Inflammatory macrophage treated with lipopolysaccharide for 1 hour (primary cell): ENCODE data around the gene HES7.
"Not testable (repeated sequence)": the region's sequence is repeated elsewhere in the genome, so short reads cannot be mapped to it uniquely, and the experiment has no call there.

Experiments used
- DNase-seq, 2 donors: peaks; one replicate each; pipeline ENCODE4 v3.0.0-alpha.2; 2020 to 2022

Gene HES7

DNA sequence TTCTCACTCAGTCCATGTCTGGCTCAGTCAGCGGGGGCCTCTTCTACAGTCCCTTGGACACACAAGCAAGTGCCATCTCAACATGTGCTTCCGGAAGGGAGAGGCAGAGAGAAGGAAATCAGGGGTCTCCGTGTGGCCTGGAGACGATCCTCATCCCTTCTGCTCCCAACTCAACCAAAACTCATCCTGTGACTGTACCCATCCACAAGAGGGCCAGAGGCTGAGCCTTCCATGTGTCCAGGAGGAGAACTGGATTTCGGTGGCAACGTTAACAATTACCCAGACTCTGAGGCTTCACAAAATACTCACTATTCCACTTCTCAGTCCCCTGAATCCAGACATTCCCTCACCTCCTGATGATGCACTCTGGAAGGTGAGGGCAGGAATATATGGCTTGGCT lies 28.5 kb downstream of the HES7 start:
- no peak for DNase-seq

DNA sequence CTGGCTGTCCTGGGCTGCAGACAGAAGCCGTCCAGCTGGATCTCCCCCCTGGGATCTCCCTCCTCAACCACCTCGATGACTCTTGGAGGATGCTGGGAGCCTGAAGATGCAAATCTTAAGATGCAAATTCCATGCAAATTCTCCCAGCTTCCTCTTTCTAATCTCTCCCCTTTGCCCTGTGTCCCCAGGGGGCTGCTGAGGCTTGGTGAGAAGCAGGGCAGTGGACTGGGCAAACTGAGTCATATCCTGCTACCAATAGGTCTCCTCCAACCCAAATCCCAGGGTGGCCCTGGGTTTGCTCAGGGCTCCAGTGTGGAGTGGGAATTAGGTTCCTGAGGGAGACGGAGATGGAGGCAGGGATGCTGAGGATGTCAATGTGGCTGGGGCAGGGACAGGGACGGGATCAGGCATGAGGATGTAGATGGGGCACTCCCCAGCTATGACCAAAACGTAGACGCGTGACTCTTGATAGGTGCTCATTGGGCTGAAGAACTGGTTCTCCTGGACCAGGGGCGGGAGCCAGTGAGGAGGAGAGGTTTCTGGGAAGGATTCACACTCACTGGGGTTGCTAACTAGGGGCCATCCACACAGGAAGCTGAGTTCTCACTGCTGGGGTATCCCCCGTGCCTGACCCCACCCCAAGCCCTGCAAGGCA lies 32.7 kb downstream of the HES7 start:
- peak; percentile 70 to 71 for DNase-seq

DNA sequence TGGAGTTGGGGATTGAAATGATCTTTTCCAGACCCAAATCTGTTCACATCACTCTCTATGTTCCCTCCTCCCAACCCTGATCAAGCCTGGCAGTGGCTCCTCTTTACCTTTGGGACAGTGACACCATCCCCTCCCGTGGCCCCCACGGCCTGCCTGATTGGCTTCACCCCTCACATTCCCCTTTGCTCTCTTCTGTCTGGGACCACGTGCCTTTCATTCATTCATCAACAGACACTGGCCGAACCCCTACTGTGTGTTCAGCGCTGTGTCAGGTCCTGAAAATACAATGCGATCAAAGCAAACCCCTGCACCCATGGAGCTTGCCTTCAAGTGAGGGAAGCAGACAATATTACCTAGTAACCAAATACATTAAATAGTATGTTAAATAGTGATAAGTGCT lies 34.2 kb downstream of the HES7 start:
- DNase-seq = no peak

DNA sequence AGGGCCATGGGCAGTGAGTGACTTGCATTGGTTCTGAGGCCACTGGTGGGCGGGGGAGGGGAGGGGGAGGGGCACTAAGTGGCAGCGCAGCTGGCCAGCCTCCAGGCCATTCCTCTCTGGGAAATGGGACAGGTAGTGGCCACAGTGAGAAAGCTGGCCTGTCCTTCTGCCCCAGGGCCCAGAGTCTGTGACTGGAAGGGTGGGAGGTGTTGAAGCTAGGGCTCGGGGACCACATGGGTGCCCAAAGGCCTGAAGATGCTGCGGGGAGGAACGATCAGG lies 36.0 kb downstream of the HES7 start:
- DNase-seq = no peak

DNA sequence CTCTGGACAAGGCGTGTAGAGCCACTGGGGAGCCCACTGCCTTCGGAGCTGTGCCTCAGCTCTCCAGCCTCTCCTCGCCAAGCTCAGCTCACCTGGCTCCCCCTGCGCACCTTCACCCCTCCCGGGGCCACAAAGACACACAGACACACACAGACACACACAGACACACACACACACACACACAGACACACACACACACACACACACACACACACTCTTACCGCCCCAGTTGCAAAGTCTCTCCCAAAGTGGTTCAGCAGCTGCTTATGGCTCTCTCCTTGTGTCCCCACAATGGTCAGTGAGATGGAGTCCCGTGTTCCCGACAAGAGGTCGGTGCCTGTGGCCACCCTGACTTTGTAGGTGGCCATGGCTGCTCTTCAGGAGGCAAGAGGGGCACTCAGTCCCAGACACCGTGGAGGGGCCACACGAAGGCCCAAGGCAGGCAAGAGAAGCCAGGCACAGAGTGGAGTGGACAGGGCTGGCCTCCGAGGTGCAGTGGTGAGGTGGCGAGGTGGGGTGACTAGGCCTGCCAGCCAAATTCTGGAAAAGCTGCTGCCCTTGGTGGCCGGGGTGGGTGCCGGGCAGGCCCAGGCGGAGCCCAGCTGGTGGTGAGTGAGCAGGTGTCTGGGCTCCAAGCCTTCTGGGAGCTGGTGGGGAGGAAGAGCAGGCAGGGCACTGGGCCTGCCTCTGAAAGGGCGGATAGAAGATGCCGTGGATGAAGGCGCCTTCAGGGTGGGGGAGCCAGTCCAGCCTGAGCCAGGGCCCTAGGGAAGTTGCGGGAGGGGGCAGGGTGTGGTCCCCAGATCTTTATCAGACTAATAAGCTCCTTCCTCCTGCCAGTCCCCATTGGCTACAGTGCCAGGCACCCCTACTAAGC lies 36.6 kb downstream of the HES7 start, which contains the start of gene ALOX12B:
TSS of gene ALOX12B (minus strand) at position 642 of the 877 bp plus-strand sequence. CDS start at position 368, 274 bp downstream.
- no peak for DNase-seq

DNA sequence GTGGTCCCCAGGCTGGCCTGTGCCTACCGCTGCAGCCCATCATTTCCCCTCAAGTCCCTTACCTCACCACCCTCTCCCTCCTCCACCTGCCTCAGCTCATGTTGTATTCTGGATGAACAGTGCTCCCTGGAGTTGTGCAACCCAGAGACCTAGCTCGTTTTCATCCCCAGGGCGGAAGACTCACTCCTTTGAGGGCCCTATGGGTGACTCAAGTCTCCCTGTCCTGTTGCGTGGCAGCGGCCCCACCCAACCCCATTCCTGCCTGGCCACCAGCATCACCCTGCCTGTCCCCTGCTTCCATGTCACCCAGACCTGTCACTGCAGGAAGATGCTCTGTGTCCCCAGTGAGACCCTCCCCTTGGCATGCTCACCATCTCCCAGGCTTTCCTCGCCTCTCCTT lies 39.7 kb downstream of the HES7 start:
- DNase-seq = no peak

DNA sequence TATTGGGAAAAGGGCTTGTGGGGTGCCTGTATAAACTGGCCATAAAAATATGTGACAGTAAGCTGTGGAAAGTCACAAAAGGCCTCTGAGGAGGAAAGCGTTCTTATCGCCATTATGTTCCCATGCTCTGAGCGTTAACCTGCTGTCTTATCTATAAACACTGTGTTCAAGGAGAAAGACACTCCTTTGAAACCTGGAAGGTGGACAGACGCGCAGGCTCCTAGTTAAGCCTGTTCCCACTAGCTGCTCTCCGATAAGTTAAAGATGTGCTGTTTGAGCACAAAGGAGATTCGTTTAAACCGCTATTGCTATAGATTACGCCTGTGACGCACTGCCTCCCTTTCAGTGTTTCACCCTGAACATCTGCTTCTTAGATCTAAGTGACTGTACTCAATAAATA lies 41.6 kb downstream of the HES7 start:
- DNase-seq = no peak

DNA sequence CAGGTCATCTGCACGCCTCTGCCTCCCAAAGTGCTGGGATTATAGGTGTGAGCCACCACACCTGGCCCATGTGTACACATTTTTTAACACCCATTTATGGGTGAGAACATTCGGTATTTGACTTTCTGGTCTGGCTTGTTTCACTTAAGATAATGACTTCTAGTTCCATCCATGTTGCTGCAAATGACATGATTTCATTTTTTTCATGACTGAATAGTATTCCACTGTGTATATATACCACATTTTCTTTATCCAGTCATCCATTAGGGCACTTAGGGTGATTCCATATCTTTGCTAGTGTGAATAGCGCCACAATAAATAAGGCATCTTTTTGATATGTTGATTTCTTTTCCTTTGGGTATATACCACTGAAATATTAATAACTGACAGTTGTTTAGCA lies 42.0 kb downstream of the HES7 start:
- DNase-seq = no peak

DNA sequence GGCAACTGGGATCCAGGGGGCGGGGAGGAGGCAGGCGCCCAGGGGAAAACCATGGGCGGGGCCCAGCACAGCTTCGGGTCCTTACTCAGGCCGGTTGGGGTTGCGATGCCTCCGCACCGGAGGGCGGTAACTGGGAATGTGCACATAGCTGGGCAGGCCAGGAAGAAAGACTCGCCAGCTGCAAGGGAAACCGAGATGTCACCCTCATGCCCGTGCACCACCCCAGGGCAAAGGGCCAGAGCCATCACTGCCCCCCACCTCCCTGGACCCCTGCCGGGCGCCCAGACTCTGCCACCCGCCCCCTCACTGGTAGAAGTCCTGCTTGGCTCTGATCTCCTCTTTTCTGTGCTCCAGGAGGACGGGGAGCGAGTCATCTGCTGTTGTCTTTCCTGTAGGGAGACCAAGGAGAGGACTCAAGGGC lies 43.1 kb downstream of the HES7 start:
- no peak for DNase-seq

DNA sequence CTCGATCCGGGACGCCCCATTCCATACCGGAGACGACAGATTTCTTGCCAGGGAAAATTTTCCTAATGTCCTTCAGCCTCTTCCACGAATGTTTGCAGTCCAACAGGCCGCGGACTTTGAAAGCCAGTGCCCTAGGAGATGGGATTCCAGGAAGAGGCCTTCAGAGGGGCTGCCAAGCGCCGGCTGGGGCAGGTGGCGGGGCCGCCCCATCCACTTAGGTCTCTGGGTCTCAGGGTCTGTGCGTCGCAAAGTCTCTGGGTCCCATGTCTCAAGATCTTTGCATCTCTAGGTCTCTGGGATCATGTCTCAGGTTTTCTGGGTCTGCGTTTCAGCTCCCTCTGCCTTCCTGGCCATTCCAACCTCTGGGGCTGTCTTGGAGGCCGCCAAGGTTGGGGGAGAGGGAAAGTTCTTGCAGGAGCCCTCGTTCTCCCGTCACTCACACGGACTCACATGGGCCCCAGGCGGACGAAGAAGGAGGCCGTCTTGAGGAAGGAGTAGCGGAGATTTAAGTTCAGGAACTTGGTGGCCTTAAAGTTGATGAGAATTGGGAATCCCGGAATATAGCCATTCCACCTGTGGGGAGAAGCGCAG lies 43.6 kb downstream of the HES7 start:
- no peak for DNase-seq

DNA sequence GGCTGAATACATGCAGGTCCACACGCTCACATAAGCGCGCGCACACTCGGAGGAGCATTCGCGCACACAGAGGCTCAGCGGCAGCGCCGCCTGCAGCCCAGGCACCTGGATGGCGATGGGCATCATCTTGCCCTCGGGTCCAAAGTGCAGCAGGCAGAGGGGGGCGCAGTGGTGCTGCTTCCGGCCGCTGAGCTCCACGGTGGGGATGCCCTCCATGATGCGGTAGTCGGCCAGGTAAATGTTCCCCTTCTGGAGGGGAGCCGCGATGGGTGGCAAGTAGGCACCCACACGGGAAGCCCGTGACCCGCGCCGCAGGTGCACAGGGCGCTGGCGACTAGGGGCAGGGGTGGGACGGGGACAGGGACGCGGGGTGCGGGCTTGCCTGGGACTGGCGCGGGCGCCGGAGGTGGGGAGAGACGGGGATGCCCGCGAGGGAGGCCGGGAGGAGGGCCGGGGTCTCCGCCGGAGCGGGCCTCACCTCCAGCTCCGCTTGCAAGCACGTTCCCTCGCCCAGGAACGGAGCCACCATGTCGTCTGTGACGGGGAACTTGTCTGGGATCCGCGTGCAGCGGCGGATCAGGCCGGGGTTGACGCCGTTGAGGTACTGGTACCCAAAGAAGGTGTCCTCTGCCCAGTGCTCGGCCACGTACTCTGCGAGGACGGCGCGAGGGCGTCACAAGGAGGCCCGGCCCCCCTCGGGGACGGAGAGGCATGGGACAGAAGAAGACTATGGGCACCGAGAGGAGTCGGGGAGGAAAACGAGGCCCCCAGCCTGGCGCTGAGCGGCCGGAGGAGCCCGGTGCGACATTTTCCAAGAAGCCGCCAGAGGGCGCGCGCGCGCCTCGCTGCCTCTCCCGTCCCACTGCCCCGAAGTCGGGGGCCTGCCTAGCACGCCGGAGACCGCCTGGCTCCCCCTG lies 44.4 kb downstream of the HES7 start:
- peak in 1 of 2 donors; percentile 71 for DNase-seq

DNA sequence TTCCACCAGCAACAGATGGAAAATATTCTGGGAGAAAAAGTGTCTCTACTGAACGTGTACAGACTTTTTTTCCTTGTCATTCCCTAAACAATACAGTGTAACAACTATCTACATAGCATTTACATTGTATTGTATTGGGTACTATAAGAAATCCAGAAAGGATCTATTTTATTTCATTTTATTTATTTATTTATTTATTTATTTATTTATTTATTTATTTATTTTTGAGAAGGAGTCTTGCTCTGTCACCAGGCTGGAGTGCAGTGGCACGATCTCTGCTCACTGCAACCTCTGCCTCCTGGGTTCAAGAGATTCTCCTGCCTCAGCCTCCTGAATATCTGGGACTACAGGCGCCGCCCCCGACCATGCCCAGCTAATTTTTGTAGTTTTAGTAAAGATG lies 46.0 kb downstream of the HES7 start:
- not testable (repeated sequence) for DNase-seq

DNA sequence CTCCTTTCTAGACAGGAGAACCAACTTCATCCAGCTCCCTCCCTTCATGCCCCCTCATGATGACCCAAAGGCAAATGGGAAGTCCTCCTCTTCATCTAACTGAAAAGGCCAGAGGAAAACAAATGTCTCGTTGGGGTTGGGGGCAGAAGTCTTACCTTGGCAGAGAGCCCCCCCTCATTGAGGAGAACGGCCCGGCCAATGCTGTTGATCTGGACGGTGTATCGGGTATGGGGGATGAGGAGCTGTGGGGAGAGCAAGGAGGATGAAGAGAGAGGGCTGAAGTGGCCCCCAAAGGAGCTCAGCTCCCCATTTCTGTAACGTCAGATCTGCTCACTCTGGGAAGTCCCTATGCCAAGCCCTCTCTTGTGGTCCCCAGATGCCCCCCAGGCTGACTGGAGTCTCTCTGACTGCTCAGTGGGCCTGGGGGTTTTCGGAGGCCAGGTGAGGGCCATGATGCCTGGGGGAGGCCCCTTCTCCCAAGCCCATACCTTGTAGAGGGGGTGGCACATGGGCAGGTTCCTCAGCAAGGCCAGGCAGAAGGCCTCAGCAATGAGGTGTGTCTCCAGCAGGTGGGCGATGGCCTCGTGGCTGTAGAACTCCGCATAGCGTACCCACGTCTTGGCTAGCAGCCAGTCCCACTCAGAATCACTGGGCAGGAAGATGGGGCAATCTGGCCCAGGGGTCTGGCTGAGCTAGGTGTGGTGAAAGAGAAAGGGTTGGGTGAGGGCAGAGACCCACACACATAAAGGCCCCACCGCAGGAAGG lies 47.2 kb downstream of the HES7 start:
- DNase-seq = no peak

DNA sequence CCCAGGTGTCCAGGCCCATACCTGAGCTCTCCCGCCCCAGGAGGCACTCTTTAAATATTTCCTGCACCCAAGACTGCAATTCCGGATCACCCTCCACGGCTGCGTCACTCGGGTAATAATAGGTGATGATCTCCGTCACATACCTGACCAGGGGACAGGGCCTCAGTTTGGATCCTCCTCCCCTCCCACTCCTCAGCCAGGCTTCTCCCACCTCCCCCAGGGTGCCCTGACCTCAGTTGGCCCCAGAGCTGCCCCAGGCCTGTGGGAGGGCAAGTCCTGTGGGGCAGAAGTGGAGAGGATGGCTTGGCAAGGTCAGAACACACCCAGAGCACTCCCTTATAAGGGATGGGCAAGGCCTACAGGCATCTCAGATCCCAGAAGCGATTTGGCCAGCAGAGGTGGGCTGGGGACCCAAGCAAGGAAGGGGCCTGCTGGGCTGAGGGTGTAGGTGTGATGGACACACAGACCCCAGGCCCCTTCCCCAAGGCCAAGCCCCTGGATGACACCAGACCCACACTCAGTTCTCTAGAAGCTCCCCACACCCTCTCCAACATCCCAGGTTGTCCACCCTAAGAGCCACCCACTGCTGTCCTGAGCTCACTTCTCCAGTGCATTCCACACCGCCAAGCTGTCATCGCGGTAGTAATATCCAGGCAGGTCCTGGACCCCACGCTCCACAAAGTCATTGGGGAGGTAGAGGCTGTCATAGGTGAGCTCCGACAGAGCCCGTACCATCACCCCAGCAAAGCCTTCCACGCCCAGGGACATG lies 48.1 kb downstream of the HES7 start:
- DNase-seq = no peak

DNA sequence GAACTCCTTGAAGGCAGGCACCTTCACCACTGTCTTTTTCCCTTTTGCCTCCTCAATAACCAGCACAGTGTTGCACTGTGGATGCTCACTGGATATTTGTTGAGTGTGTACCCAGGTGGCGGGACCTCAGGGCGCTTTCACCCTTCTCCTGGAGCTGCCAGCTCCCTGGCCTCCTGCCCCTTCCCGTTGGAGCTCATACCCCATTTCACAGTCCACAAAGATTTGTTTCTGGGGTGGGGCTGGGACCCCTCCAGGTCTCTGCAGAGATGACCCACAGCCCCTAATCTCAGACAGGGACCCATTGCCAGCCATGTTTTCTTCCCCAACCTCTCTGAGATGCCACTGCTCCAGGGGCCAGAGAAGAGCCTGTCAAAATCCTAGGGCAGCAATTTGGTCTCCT lies 48.8 kb downstream of the HES7 start:
- DNase-seq = no peak

DNA sequence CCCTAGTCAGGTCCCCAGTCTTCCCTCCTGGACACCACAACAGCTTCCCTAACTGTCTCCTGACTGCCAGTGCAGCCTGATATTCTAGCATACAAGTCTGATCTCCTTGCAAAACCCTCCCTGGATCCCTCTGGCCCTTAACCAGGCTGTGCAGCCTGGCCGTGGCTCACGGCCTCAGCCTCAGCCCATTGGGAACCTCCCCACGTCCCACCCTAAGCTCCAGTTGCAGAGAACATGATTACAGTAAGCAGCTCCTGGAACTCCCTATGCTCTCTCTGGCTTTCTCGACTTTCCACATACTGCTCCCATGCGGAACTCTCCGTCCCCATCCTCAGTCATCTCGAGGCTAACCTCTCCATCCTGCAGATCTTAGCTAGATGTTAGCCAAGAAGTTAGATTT lies 49.4 kb downstream of the HES7 start:
- DNase-seq = no peak

DNA sequence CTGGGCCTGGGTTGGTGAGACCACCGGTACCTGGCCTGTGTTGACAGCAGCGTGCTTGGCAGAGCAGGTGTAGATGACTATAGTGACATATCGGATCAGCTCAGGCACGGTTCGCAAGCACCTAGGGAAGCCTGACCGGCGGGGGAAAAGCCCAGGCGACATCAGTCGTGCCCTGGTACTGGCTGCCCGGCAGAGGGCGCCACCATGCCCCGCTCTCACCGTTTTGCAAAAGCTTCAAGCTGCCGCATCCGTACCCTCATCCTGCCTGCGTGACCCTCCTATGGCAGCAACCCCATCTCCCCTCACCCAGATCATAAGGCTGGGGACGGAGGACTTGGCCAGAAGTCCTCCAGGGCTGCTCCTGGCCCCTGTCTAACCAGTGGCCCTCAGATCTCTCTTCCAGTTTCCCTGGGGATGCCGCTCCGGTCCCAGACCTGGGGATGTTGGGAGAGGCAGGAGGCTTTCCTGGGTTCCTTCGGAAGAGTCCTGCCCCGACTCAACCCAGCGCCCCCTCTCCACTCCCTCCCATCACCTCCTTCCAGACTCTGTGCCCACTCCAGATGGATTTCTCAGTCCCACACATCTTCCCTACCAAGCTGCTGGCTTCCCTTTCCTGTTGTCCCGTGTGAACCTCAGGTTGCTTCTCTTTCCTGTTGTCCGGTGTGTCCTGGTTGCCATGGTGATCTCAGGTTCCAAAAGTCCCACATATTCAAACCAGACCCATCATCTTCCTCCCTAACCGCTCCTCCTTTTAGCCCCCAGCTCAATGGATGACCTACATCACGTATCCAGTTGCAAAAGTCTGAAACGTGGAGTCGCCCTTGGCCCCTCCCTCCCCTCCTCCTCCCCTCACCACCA lies 50.0 kb downstream of the HES7 start:
- peak; percentile 56 to 81 for DNase-seq

DNA sequence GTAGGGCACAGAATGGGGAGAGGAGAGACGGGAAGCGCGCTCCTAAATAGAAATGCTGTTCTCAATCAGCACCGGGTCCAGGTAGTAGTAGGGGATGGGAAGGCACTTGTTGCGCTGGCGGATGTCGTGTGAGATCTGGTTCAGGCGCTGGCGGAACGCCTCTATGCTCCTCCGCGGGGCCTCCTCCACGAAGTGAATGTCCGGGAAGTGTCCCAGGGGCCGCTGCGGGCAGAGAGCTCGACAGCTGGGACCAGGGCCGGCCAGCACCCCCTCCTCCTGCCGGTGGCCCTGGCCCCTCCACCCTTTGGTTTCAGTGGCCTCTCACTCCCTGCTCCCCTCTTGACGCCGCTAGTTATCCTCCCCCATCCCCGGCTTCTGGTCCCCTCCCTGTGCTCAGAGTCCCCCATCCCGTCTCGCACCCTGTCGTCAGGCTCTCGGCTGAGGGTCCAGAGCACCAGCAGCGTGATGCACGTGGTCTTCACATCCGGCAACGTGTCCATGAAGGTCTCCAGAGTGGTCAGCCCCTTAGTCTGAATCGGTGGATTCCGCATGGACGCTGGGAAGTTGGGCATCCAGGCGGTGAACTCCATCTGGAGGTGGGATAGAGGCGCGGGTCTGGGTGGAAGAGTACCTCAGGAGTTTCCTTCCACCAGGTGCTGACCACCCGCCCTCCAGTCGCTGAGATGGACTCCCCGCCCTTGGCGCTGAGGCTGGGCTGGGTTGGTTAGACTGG lies 51.0 kb downstream of the HES7 start:
- DNase-seq = no peak

DNA sequence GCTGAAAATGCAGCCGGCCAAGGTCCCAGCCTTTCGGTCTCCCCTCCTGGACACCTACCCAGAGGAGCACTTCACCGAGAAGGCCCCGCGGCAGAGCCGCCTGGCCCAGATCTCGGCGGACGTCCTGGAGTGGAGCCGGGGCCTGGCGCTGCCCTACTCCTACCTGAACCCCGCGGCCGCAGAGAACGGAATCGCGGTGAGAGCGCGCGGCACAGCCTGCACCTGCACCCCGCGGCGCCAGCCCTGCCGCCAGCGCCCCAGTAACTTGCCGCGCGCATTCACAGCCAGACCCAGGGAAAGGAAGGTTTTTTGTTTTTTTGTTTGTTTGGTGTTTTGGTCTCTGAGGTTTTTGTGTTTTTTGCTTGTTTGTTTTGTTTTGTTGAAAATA lies 51.6 kb downstream of the HES7 start:
- DNase-seq = no peak

DNA sequence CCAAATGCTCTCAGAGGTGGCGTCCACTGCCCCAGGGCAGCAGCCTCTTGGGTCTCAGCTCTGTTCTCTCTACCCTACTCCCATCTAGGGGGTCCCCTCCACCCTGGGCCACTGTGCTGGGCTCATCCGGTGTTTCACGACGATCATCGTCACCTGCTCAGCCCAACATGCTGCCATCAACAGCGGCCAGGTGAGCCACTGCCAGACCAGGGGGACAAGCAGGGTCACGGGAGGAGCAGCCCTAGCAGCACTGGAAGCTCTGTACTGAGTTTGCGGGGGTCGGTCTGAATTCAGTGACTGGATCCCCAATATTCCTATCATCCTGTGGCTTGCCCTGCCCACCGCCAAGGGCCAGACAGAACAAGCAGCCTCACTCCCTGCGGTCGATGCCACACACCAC lies 52.4 kb downstream of the HES7 start:
- DNase-seq = no peak
